OCI-LY1 (cell line): Measurements from ENCODE around the gene BZW1.

Experiments
- H2AFZ ChIP-seq: fragments of 200-600 bp; sonication (generic), shearing (Covaris generic); 2 replicates; pipeline ENCODE4 v1.6.0; 2014; ENCODE audit warnings: antibody characterized with exemption, mild to moderate bottlenecking, low read length
- H3F3A ChIP-seq: fragments of 200-600 bp; sonication (generic), shearing (Covaris generic); 2 replicates; pipeline ENCODE4 v1.6.0; 2014; ENCODE audit warnings: mild to moderate bottlenecking, antibody characterized with exemption, low read length, moderate library complexity; ENCODE audit not compliant: insufficient read depth
- H3K27ac ChIP-seq: fragments of 200-600 bp; sonication (generic); 2 replicates; pipeline ENCODE4 v1.5.1; 2014; ENCODE audit warnings: low read length, mixed run types, mild to moderate bottlenecking, low read depth; ENCODE audit not compliant: poor library complexity, severe bottlenecking
- H3K27me3 ChIP-seq: fragments of 200-600 bp; sonication (generic); 2 replicates; pipeline ENCODE4 v1.6.0; 2014; ENCODE audit warnings: antibody characterized with exemption, mild to moderate bottlenecking, low read length, moderate library complexity; ENCODE audit not compliant: insufficient read depth
- H3K36me3 ChIP-seq: fragments of 200-600 bp; sonication (generic); 2 replicates; pipeline ENCODE4 v1.6.1; 2014; ENCODE audit warnings: mild to moderate bottlenecking, antibody characterized with exemption, low read length, moderate library complexity, mixed read lengths; ENCODE audit not compliant: insufficient read depth
- H3K4me1 ChIP-seq: fragments of 200-600 bp; sonication (generic); 2 replicates; pipeline ENCODE4 v1.5.1; 2014; ENCODE audit warnings: mild to moderate bottlenecking, low read length, moderate library complexity; ENCODE audit not compliant: insufficient read depth, severe bottlenecking
- H3K4me2 ChIP-seq: fragments of 200-600 bp; sonication (generic), shearing (Covaris generic); 2 replicates; pipeline ENCODE4 v1.6.1; 2014; ENCODE audit warnings: low read length
- H3K4me3 ChIP-seq: fragments of 200-600 bp; sonication (generic); 2 replicates; pipeline ENCODE4 v1.5.1; 2014; ENCODE audit warnings: low read length, low read depth, mild to moderate bottlenecking, mixed read lengths; ENCODE audit not compliant: poor library complexity, severe bottlenecking
- H3K79me2 ChIP-seq: fragments of 200-600 bp; shearing (Covaris generic); 2 replicates; pipeline ENCODE4 v1.6.1; 2016; ENCODE audit warnings: mixed run types, low read length, mixed read lengths; ENCODE audit not compliant: insufficient read depth
- H3K9ac ChIP-seq: fragments of 200-600 bp; sonication (generic), shearing (Covaris generic); 2 replicates; pipeline ENCODE4 v1.6.1; 2014; ENCODE audit warnings: mild to moderate bottlenecking, low read length, mixed read lengths
- H3K9me2 ChIP-seq: fragments of 200-600 bp; sonication (generic), shearing (Covaris generic); 2 replicates; pipeline ENCODE4 v1.6.1; 2014; ENCODE audit warnings: low read depth, mild to moderate bottlenecking, low read length, mixed read lengths
- H3K9me3 ChIP-seq: fragments of 200-600 bp; shearing (Covaris generic); 2 replicates; pipeline ENCODE4 v1.6.1; 2014; ENCODE audit warnings: low read length, mixed read lengths
- H4K20me1 ChIP-seq: fragments of 200-600 bp; sonication (generic), shearing (Covaris generic); 2 replicates; pipeline ENCODE4 v1.6.0; 2016; ENCODE audit warnings: mild to moderate bottlenecking, low read length; ENCODE audit not compliant: insufficient read depth
- CTCF ChIP-seq: fragments of 200-600 bp; sonication (generic), shearing (Covaris generic); IDR thresholded peaks from 2 replicates; pipeline ENCODE4 v1.5.1; 2017; ENCODE audit warnings: mild to moderate bottlenecking, antibody characterized with exemption, low read length, moderate library complexity, mixed read lengths
- EZH2 ChIP-seq: fragments of 200-600 bp; sonication (generic), shearing (Covaris generic); IDR thresholded peaks from 2 replicates; pipeline ENCODE4 v1.8.0; 2017; ENCODE audit warnings: borderline replicate concordance, mixed run types, mild to moderate bottlenecking, antibody characterized with exemption, low read length, moderate library complexity, mixed read lengths

Gene BZW1

DNA sequence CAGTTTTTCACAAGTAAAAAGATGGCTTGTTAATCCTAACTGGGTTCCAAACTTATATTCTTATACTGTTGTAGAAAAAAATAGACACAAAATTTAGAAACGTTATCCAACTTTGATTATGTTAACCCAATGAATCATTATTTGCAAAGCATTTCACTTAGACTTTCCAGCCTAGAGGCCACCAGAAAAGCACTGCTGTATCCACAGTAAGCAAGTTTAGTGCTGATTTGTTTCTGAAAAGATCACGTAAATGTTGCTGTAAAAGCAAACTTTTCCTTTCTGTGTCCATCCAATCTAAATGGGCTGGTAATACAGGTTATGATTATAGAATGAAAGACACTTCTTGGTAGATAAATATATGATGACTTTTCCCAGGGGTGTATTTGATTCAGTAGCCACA is 17.6 kb upstream of the BZW1 start:
- no peaks in the 10 kb centered on the region for H3K4me1 ChIP-seq
- H3K79me2 ChIP-seq = no peaks in the 10 kb centered on the region
- no peak overlapping the region for H3K9ac ChIP-seq
- no peaks in the 10 kb centered on the region for H4K20me1 ChIP-seq
- H3K27ac ChIP-seq = no peak overlapping the region
- no peaks in the 10 kb centered on the region for H3K36me3 ChIP-seq
- H3F3A ChIP-seq = no peaks in the 10 kb centered on the region
- no peak overlapping the region for H3K4me2 ChIP-seq
- TF ChIP-seq CTCF (no peak), EZH2 (no peak)
- no peaks in the 10 kb centered on the region for H3K9me3 ChIP-seq
- H3K9me2 ChIP-seq = no peaks in the 10 kb centered on the region
- H3K4me3 ChIP-seq = no peak overlapping the region
- H2AFZ ChIP-seq = no peak overlapping the region
- no peaks in the 10 kb centered on the region for H3K27me3 ChIP-seq

DNA sequence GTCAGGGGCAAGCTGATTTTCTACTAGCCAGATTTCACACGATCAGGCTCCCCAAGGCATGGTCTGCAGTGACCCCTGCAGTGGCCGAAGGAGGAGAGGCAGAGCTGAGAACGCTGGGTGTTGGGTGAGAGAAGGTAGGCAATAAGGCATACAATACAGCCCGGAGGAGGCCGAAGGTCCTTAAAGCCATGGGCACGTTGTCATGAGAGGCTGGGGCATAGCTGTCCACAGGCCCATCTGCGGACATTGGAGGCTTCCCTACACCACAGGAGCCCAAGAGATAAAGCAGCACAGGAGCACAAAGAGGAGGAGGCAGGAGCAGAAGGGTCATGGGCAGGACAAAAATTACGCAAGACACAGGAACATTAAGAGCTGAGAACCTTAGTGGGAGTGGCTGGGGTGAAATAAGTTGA is 16.7 kb upstream of the BZW1 start:
- H3K9me2 ChIP-seq = no peaks in the 10 kb centered on the region
- no peak overlapping the region; the same call in 1 of the 2 replicates for H2AFZ ChIP-seq
- no peak overlapping the region for H3K9ac ChIP-seq
- H3K4me2 ChIP-seq = no peak overlapping the region
- no peaks in the 10 kb centered on the region for H3K27me3 ChIP-seq
- no peaks in the 10 kb centered on the region for H3K36me3 ChIP-seq
- H3K4me3 ChIP-seq = no peak overlapping the region
- no peaks in the 10 kb centered on the region for H3F3A ChIP-seq
- H4K20me1 ChIP-seq = no peaks in the 10 kb centered on the region
- H3K27ac ChIP-seq = no peak overlapping the region
- no peaks in the 10 kb centered on the region for H3K4me1 ChIP-seq
- H3K9me3 ChIP-seq = no peaks in the 10 kb centered on the region
- H3K79me2 ChIP-seq = no peaks in the 10 kb centered on the region
- TF ChIP-seq CTCF = no peak
- no peak for TF ChIP-seq EZH2

- Histone ChIP-seq H4K20me1 (no peaks in the 10 kb centered on the region), H3K27me3 (no peaks in the 10 kb centered on the region), H3K4me1 (no peaks in the 10 kb centered on the region), H2AFZ (no peak overlapping the region), H3K4me3 (no peak overlapping the region), H3F3A (no peaks in the 10 kb centered on the region), H3K9me2 (no peaks in the 10 kb centered on the region), H3K27ac (no peak overlapping the region), H3K79me2 (no peaks in the 10 kb centered on the region), H3K9me3 (no peaks in the 10 kb centered on the region), H3K36me3 (no peaks in the 10 kb centered on the region), H3K4me2 (no peak overlapping the region), H3K9ac (no peak overlapping the region)
- TF ChIP-seq EZH2 = no peak
- no peak for TF ChIP-seq CTCF
Observed at GRCh38 chr2:200796561-200796960, 15.1 kb upstream of the BZW1 start.
